ENCODE results near the gene ORAI2. TPM values are rescaled to one million over a fixed set of nuclear protein-coding genes. Genes with fewer than 3 reads are reported as not detected.

Gene ORAI2
- total and polyA plus RNA-seq, 2 of the 4 experiments (the other 2 are of a cell fraction): 52.0 to 58.3 TPM

- ATAC-seq (ENCODE audit: low read depth) (peak; percentile 93), DNase-seq (peak; percentile 87)
- Histone ChIP-seq H3K18ac (ENCODE audit: low read depth, low read length) (peak within 1 kb of the TSS; percentile 25; the same call in 1 of the 2 replicates), H2BK120ac (ENCODE audit: low read depth, low read length) (peak within 1 kb of the TSS; percentile 52), H3K4me3 (ENCODE audit: insufficient read depth, low read depth, low read length) (peak within 1 kb of the TSS; percentile 83), H3K4me1 (ENCODE audit: control insufficient read depth, insufficient read depth, low read length) (peaks cover 6% of the 10 kb centered on the region), H2BK15ac (ENCODE audit: low read depth, low read length) (peak within 1 kb of the TSS; percentile 24; the same call in 1 of the 3 replicates), H4K8ac (ENCODE audit: low read depth in 2 of 2, low read length in 2 of 2) (peak within 1 kb of the TSS; percentile 96 to 98), H4K91ac (ENCODE audit: insufficient read depth, low read depth, low read length) (peak within 1 kb of the TSS; percentile 96), H3K27ac (ENCODE audit: insufficient read depth, low read length) (peak within 1 kb of the TSS; percentile 89), H3K23ac (ENCODE audit: low read depth, low read length) (peak within 1 kb of the TSS; percentile 95), H3K36me3 (ENCODE audit: control insufficient read depth, insufficient read depth, low read length) (peaks cover 12% of the 10 kb centered on the region), H4K20me1 (ENCODE audit: insufficient read depth, low read length) (peaks cover 6% of the 10 kb centered on the region), H3K4me2 (ENCODE audit: low read depth, low read length) (peak within 1 kb of the TSS; percentile 98), H3K9me3 (ENCODE audit: control insufficient read depth, insufficient read depth, low read length) (no peaks in the 10 kb centered on the region), H3K79me1 (ENCODE audit: low read depth in 1 of 2, low read length in 2 of 2) (peaks cover 25 to 64% of the 10 kb centered on the region in 2 experiments), H3K9ac (ENCODE audit: low read depth, low read length) (peak within 1 kb of the TSS; percentile 98), H2AK9ac (replicated peaks; ENCODE audit: low read depth, low read length, poor library complexity) (peak within 1 kb of the TSS; percentile 96), H4K5ac (ENCODE audit: low read depth, low read length) (peak within 1 kb of the TSS; percentile 97), H3K9me1 (ENCODE audit: insufficient read depth, low read length) (peaks cover 12% of the 10 kb centered on the region), H2BK5ac (ENCODE audit: low read depth, low read length, poor library complexity, severe bottlenecking) (peak within 1 kb of the TSS; percentile 61), H3K14ac (replicated peaks; ENCODE audit: low read depth, low read length) (peak within 1 kb of the TSS; percentile 94), H3K4ac (ENCODE audit: low read depth, low read length) (peak within 1 kb of the TSS; percentile 96), H3K27me3 (ENCODE audit: control insufficient read depth, insufficient read depth, low read length) (no peaks in the 10 kb centered on the region), H2AK5ac (ENCODE audit: low read depth, low read length) (peak within 1 kb of the TSS; percentile 87), H2AFZ (replicated peaks; ENCODE audit: low read length, poor library complexity) (peak within 1 kb of the TSS; percentile 97), H3K56ac (ENCODE audit: extremely low read depth, insufficient read depth, low read length) (peak within 1 kb of the TSS; percentile 73), H2BK20ac (ENCODE audit: low read depth, low read length) (no peak within 1 kb of the TSS)
- POLR2A ChIA-PET (ENCODE audit: unreplicated experiment): no interaction called here
- dilution Hi-C loops (cut with HindIII; ENCODE audit: low sequenced_read_pairs, unreplicated experiment): no loop called here
- CTCF ChIA-PET: no interaction called here
- TF ChIP-seq BHLHE40 (IDR thresholded peaks at IDR 0.05; ENCODE audit: low read depth, low read length): peak; percentile 66
- TF ChIP-seq CHD1 (IDR thresholded peaks at IDR 0.05; ENCODE audit: low read depth, low read length): 0 out of 2 replicates have a peak, but pooled peaks have one; percentile 48
- no peak for TF ChIP-seq MAFK (IDR thresholded peaks at IDR 0.05; ENCODE audit: low read depth, low read length)
- TF ChIP-seq RCOR1 (IDR thresholded peaks at IDR 0.05; ENCODE audit: insufficient replicate concordance, low read length): no peak
- TF ChIP-seq SMC3 (IDR thresholded peaks at IDR 0.05; ENCODE audit: low read depth, low read length): no peak
- TF ChIP-seq, protein P1, sequence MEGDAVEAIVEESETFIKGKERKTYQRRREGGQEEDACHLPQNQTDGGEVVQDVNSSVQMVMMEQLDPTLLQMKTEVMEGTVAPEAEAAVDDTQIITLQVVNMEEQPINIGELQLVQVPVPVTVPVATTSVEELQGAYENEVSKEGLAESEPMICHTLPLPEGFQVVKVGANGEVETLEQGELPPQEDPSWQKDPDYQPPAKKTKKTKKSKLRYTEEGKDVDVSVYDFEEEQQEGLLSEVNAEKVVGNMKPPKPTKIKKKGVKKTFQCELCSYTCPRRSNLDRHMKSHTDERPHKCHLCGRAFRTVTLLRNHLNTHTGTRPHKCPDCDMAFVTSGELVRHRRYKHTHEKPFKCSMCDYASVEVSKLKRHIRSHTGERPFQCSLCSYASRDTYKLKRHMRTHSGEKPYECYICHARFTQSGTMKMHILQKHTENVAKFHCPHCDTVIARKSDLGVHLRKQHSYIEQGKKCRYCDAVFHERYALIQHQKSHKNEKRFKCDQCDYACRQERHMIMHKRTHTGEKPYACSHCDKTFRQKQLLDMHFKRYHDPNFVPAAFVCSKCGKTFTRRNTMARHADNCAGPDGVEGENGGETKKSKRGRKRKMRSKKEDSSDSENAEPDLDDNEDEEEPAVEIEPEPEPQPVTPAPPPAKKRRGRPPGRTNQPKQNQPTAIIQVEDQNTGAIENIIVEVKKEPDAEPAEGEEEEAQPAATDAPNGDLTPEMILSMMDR (conservative IDR thresholded peaks at IDR 0.05; ENCODE audit: low read depth, low read length): peak; percentile 16; the same call in 1 of the 2 replicates
- TF ChIP-seq MAZ (IDR thresholded peaks at IDR 0.05; ENCODE audit: borderline replicate concordance, low read depth, low read length): peak; percentile 96
- peak; percentile 93 for TF ChIP-seq MXI1 (IDR thresholded peaks at IDR 0.05; ENCODE audit: borderline replicate concordance, low read depth, low read length)
- peak; percentile 81 for TF ChIP-seq USF2 (IDR thresholded peaks at IDR 0.05; ENCODE audit: low read depth, low read length)
- TF ChIP-seq POLR2A (IDR thresholded peaks at IDR 0.05; ENCODE audit: low read depth, low read length): peak; percentile 88
- TF ChIP-seq CEBPB (IDR thresholded peaks at IDR 0.05; ENCODE audit: low read depth, low read length): no peak
- WGBS, 2 experiments (ENCODE audit: extremely low coverage in 2 of 2, insufficient read length in 1 of 2): 0% methylated on average over 42 of the region's 81 CpGs; no CpG with 5 or more reads in 1 of the 2 experiments
- in situ Hi-C loops (cut with MboI; ENCODE audit: low sequenced_read_pairs): no loop called here
- no TSS peak for BruUV-seq (replicated peaks)
- intact Hi-C loops (cut with micrococcal nuclease): no loop called here
Observed at GRCh38 chr7:102464577-102465280, 31.4 kb downstream of the ORAI2 start, which contains the start of the genes ALKBH4 and LRWD1. Gene ALKBH4 (minus strand): TSS chr7:102464863. CDS start chr7:102464836, 27 bp downstream. Gene LRWD1 (plus strand): TSS chr7:102464984. CDS start chr7:102465081, 97 bp downstream.

All from IMR-90 (cell line).